BLaER1 treated with 17β-estradiol and CSF1 and Interleukin-3, amounts not matched to agents 10 nM and 100 nM (cell line): ENCODE results near the gene SLIT1.

ENCODE experiments used
- H3K27ac ChIP-seq, 11 experiments: shearing (Covaris generic); formaldehyde crosslinking; 2 replicates each; pipeline ENCODE4 v1.8.1; 2022
- H3K27me3 ChIP-seq, 11 experiments: shearing (Covaris generic); formaldehyde crosslinking; 2 replicates each; pipeline ENCODE4 v1.8.1; 2022
- H3K36me3 ChIP-seq, 11 experiments: shearing (Covaris generic); formaldehyde crosslinking; 2 replicates each; pipeline ENCODE4 v1.8.1; 2022
- H3K4me1 ChIP-seq, 10 experiments: shearing (Covaris generic); formaldehyde crosslinking; 2 replicates each; pipeline ENCODE4 v1.8.1; 2022
- H3K4me2 ChIP-seq, 11 experiments: shearing (Covaris generic); formaldehyde crosslinking; 2 replicates each; pipeline ENCODE4 v1.8.1; 2022
- H3K4me3 ChIP-seq, 10 experiments: shearing (Covaris generic); formaldehyde crosslinking; 2 replicates each; pipeline ENCODE4 v1.8.1; 2022
- H3K9ac ChIP-seq, 11 experiments: shearing (Covaris generic); formaldehyde crosslinking; 2 replicates each; pipeline ENCODE4 v1.8.1; 2022
- H3K9me3 ChIP-seq, 11 experiments: shearing (Covaris generic); formaldehyde crosslinking; replicated peaks in 1 of 11; 2 replicates each; pipeline ENCODE4 v1.8.1; 2022
- H4K20me1 ChIP-seq, 11 experiments: shearing (Covaris generic); formaldehyde crosslinking; 2 replicates each; pipeline ENCODE4 v1.8.1; 2022
- Cebpa-rat ChIP-seq, 11 experiments: shearing (Covaris generic); IDR thresholded peaks; 2 replicates each; pipeline ENCODE4 v1.8.1; 2022

SLIT1 gene

GRCh38 chr10:96968682-96969423 is 216.9 kb downstream of the SLIT1 start:
- Histone ChIP-seq H3K4me1 (peaks cover 2 to 10% (median 4%) of the 10 kb centered on the region in 10 experiments; a peak in 18 of 20 replicates), H3K9ac (no peak overlapping the region), H3K4me3 (no peak overlapping the region), H3K9me3 (no peaks in the 10 kb centered on the region), H3K4me2 (no peak overlapping the region), H3K27ac (no peak overlapping the region), H3K27me3 (no peaks in the 10 kb centered on the region), H3K36me3 (peaks cover 0 to 23% (median 11%) of the 10 kb centered on the region in 11 experiments; a peak in 16 of 22 replicates), H4K20me1 (peaks cover 0 to 8% (median 0%) of the 10 kb centered on the region in 11 experiments; a peak in 2 of 22 replicates)
- TF ChIP-seq Cebpa-rat (IDR thresholded peaks at IDR 0.05): no peak

- H3K4me3 ChIP-seq: no peak overlapping the region
- no peak overlapping the region for H3K27ac ChIP-seq
- no peaks in the 10 kb centered on the region for H3K27me3 ChIP-seq
- H4K20me1 ChIP-seq: peaks cover 0 to 17% (median 0%) of the 10 kb centered on the region in 11 experiments; a peak in 6 of 22 replicates
- no peak overlapping the region for H3K9ac ChIP-seq
- H3K4me1 ChIP-seq: no peaks in the 10 kb centered on the region
- no peaks in the 10 kb centered on the region for H3K9me3 ChIP-seq
- no peak for TF ChIP-seq Cebpa-rat (IDR thresholded peaks at IDR 0.05)
- H3K36me3 ChIP-seq: peaks cover 0 to 30% (median 15%) of the 10 kb centered on the region in 11 experiments; a peak in 17 of 22 replicates
- no peak overlapping the region for H3K4me2 ChIP-seq
Measured at GRCh38 chr10:96967847-96968246, 217.9 kb downstream of the SLIT1 start.

GRCh38 chr10:96964131-96964530 is 221.6 kb downstream of the SLIT1 start:
- Histone ChIP-seq H3K36me3 (peaks cover under 1 to 61% (median 26%) of the 10 kb centered on the region in 11 experiments; a peak in 19 of 22 replicates), H4K20me1 (peaks cover 0 to 35% (median 0%) of the 10 kb centered on the region in 11 experiments; a peak in 7 of 22 replicates), H3K4me1 (no peaks in the 10 kb centered on the region), H3K4me3 (no peak overlapping the region), H3K4me2 (no peak overlapping the region), H3K27ac (no peak overlapping the region), H3K27me3 (no peaks in the 10 kb centered on the region), H3K9me3 (no peaks in the 10 kb centered on the region), H3K9ac (no peak overlapping the region)
- no peak for TF ChIP-seq Cebpa-rat (IDR thresholded peaks at IDR 0.05)

GRCh38 chr10:96960872-96961271 is 224.9 kb downstream of the SLIT1 start:
- peaks cover 27 to 79% (median 52%) of the 10 kb centered on the region in 11 experiments for H3K36me3 ChIP-seq
- no peak overlapping the region for H3K9ac ChIP-seq
- H3K4me1 ChIP-seq: no peaks in the 10 kb centered on the region
- TF ChIP-seq Cebpa-rat (IDR thresholded peaks at IDR 0.05): no peak
- H3K9me3 ChIP-seq: no peaks in the 10 kb centered on the region
- no peak overlapping the region for H3K27ac ChIP-seq
- no peak overlapping the region for H3K4me3 ChIP-seq
- H3K4me2 ChIP-seq: no peak overlapping the region
- H3K27me3 ChIP-seq: no peaks in the 10 kb centered on the region
- H4K20me1 ChIP-seq: peaks cover 0 to 62% (median 7%) of the 10 kb centered on the region in 11 experiments; a peak in 11 of 22 replicates

- no peaks in the 10 kb centered on the region for H3K9me3 ChIP-seq
- H3K9ac ChIP-seq: no peak overlapping the region
- H3K27me3 ChIP-seq: no peaks in the 10 kb centered on the region
- no peak overlapping the region for H3K4me3 ChIP-seq
- no peak overlapping the region for H3K27ac ChIP-seq
- no peak overlapping the region for H3K4me2 ChIP-seq
- H4K20me1 ChIP-seq: peaks cover 0 to 74% (median 13%) of the 10 kb centered on the region in 11 experiments; a peak in 12 of 22 replicates
- TF ChIP-seq Cebpa-rat (IDR thresholded peaks at IDR 0.05): no peak
- no peaks in the 10 kb centered on the region for H3K4me1 ChIP-seq
- peaks cover 37 to 89% (median 63%) of the 10 kb centered on the region in 11 experiments for H3K36me3 ChIP-seq
Measured at GRCh38 chr10:96959733-96960132, 226.0 kb downstream of the SLIT1 start.

GRCh38 chr10:96958071-96958470 is 227.7 kb downstream of the SLIT1 start:
- Histone ChIP-seq H3K9me3 (no peaks in the 10 kb centered on the region), H3K36me3 (peaks cover 53 to 94% (median 75%) of the 10 kb centered on the region in 11 experiments), H4K20me1 (peaks cover 0 to 80% (median 13%) of the 10 kb centered on the region in 11 experiments; a peak in 11 of 22 replicates), H3K27me3 (no peaks in the 10 kb centered on the region), H3K4me2 (no peak overlapping the region), H3K27ac (no peak overlapping the region), H3K9ac (no peak overlapping the region), H3K4me1 (no peaks in the 10 kb centered on the region), H3K4me3 (no peak overlapping the region)
- TF ChIP-seq Cebpa-rat (IDR thresholded peaks at IDR 0.05): no peak

- Histone ChIP-seq H3K27ac (no peak overlapping the region), H3K9ac (no peak overlapping the region), H3K4me2 (no peak overlapping the region), H3K4me3 (no peak overlapping the region), H3K36me3 (peaks cover 69 to 100% (median 90%) of the 10 kb centered on the region in 11 experiments), H4K20me1 (peaks cover 0 to 86% (median 13%) of the 10 kb centered on the region in 11 experiments; a peak in 11 of 22 replicates), H3K9me3 (no peaks in the 10 kb centered on the region), H3K4me1 (no peaks in the 10 kb centered on the region), H3K27me3 (no peaks in the 10 kb centered on the region)
- no peak for TF ChIP-seq Cebpa-rat (IDR thresholded peaks at IDR 0.05)
Measured at GRCh38 chr10:96955794-96956193, 230.0 kb downstream of the SLIT1 start.

GRCh38 chr10:96951954-96952353 is 233.8 kb downstream of the SLIT1 start:
- Histone ChIP-seq H3K27me3 (no peaks in the 10 kb centered on the region), H3K4me1 (no peaks in the 10 kb centered on the region), H3K36me3 (peaks cover 64 to 100% (median 78%) of the 10 kb centered on the region in 11 experiments), H3K27ac (no peak overlapping the region), H3K9me3 (no peaks in the 10 kb centered on the region), H3K4me3 (no peak overlapping the region), H3K4me2 (no peak overlapping the region), H3K9ac (no peak overlapping the region), H4K20me1 (peaks cover 0 to 72% (median 15%) of the 10 kb centered on the region in 11 experiments; a peak in 12 of 22 replicates)
- no peak for TF ChIP-seq Cebpa-rat (IDR thresholded peaks at IDR 0.05)

GRCh38 chr10:96949039-96949683 is 236.6 kb downstream of the SLIT1 start:
- Histone ChIP-seq H3K27me3 (no peaks in the 10 kb centered on the region), H4K20me1 (peaks cover 0 to 68% (median 7%) of the 10 kb centered on the region in 11 experiments; a peak in 8 of 22 replicates), H3K9ac (no peak overlapping the region), H3K4me2 (no peak overlapping the region), H3K4me1 (no peaks in the 10 kb centered on the region), H3K27ac (no peak overlapping the region), H3K36me3 (peaks cover 47 to 99% (median 64%) of the 10 kb centered on the region in 11 experiments), H3K9me3 (no peaks in the 10 kb centered on the region), H3K4me3 (no peak overlapping the region)
- no peak for TF ChIP-seq Cebpa-rat (IDR thresholded peaks at IDR 0.05)
